Measurements from ENCODE around the gene LRRN2. TPM values are rescaled to one million over a fixed set of nuclear protein-coding genes. Genes with fewer than 3 reads are reported as not detected.

Gene LRRN2
- total and polyA plus RNA-seq, 7 donors = 2.5 to 14.7 (median 4.9) TPM

- no peak for DNase-seq
- intact Hi-C loops (cut with DNase I) = no loop called here
- no peaks in the 10 kb centered on the region for H3K36me3 ChIP-seq
- no peaks in the 10 kb centered on the region for H3K9me3 ChIP-seq
- no peaks in the 10 kb centered on the region for H3K4me1 ChIP-seq
- H3K27me3 ChIP-seq = peaks cover 0 to 22% (median 12%) of the 10 kb centered on the region in 3 donors
- TF ChIP-seq POLR2A (IDR thresholded peaks at IDR 0.05) = no peak
- no peak for TF ChIP-seq EP300 (IDR thresholded peaks at IDR 0.05)
- TF ChIP-seq CTCF (IDR thresholded peaks at IDR 0.05) = no peak
- TF ChIP-seq POLR2AphosphoS5 (IDR thresholded peaks at IDR 0.05) = no peak
- WGBS, 2 donors = 39 to 68% methylated on average over 4 of the region's 4 CpGs
- no peak overlapping the region for H3K4me3 ChIP-seq
- H3K27ac ChIP-seq = no peak overlapping the region
Observed at GRCh38 chr1:204712708-204713430, 27.3 kb upstream of the LRRN2 start.

GRCh38 chr1:204711947-204712701, 26.6 kb upstream of the LRRN2 start:
- Histone ChIP-seq H3K9me3 (no peaks in the 10 kb centered on the region), H3K4me3 (no peak overlapping the region), H3K27ac (no peak overlapping the region), H3K4me1 (no peaks in the 10 kb centered on the region), H3K27me3 (peaks cover 0 to 22% (median 12%) of the 10 kb centered on the region in 3 donors), H3K36me3 (no peaks in the 10 kb centered on the region)
- 9 to 21% methylated on average over 23 of the region's 23 CpGs for WGBS, 2 donors
- intact Hi-C loops (cut with DNase I) = no loop called here
- DNase-seq = no peak
- TF ChIP-seq POLR2A (IDR thresholded peaks at IDR 0.05) (no peak), EP300 (IDR thresholded peaks at IDR 0.05) (no peak), POLR2AphosphoS5 (IDR thresholded peaks at IDR 0.05) (no peak), CTCF (IDR thresholded peaks at IDR 0.05) (no peak)

- H3K27ac ChIP-seq = no peak overlapping the region
- no peaks in the 10 kb centered on the region for H3K9me3 ChIP-seq
- WGBS, 2 donors = 64 to 70% methylated on average over 16 of the region's 16 CpGs
- no peaks in the 10 kb centered on the region for H3K4me1 ChIP-seq
- intact Hi-C loops (cut with DNase I) = no loop called here
- no peak for DNase-seq
- peaks cover 0 to 22% (median 12%) of the 10 kb centered on the region in 3 donors for H3K27me3 ChIP-seq
- no peaks in the 10 kb centered on the region for H3K36me3 ChIP-seq
- no peak overlapping the region for H3K4me3 ChIP-seq
- TF ChIP-seq CTCF (IDR thresholded peaks at IDR 0.05) (no peak), EP300 (IDR thresholded peaks at IDR 0.05) (no peak), POLR2A (IDR thresholded peaks at IDR 0.05) (no peak), POLR2AphosphoS5 (IDR thresholded peaks at IDR 0.05) (no peak)
Observed at GRCh38 chr1:204711103-204711946, 25.8 kb upstream of the LRRN2 start.

GRCh38 chr1:204709960-204710912, 24.7 kb upstream of the LRRN2 start:
- TF ChIP-seq EP300 (IDR thresholded peaks at IDR 0.05) = no peak
- TF ChIP-seq CTCF (IDR thresholded peaks at IDR 0.05) = no peak
- no peak for TF ChIP-seq POLR2A (IDR thresholded peaks at IDR 0.05)
- TF ChIP-seq POLR2AphosphoS5 (IDR thresholded peaks at IDR 0.05) = no peak
- H3K4me3 ChIP-seq = no peak overlapping the region
- DNase-seq = no peak
- intact Hi-C loops (cut with DNase I) = no loop called here
- peaks cover 0 to 22% (median 12%) of the 10 kb centered on the region in 3 donors for H3K27me3 ChIP-seq
- H3K4me1 ChIP-seq = no peaks in the 10 kb centered on the region
- 75 to 81% methylated on average over 11 of the region's 11 CpGs for WGBS, 2 donors
- no peak overlapping the region for H3K27ac ChIP-seq
- no peaks in the 10 kb centered on the region for H3K9me3 ChIP-seq
- H3K36me3 ChIP-seq = no peaks in the 10 kb centered on the region

Data from sigmoid colon (tissue), 7 donors.